HG02678 (cell line): ENCODE results near the gene WNT8A.

Experiments used
- ATAC-seq: cut with Tn5 transposase; IDR thresholded peaks from one replicate; pipeline ENCODE4 v1.9.1; 2021; ENCODE audit warnings: mild to moderate bottlenecking, moderate library complexity; ENCODE audit not compliant: unreplicated experiment

WNT8A gene

DNA sequence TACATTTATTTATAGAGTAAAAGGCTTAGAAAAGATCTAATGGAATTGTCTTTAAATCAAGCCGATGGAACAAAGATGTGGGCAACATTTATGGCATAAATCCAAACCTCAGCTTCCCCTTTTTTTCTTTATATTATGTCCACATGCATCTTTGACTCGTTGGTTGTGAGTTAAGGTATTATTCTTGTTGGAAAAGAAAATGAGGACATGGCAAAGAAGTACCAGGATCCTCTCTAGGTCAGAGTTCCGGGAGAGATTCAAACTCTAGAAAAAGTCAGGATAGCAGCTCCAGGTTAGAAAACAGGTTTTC is 55.9 kb downstream of the WNT8A start:
- ATAC-seq: no peak

DNA sequence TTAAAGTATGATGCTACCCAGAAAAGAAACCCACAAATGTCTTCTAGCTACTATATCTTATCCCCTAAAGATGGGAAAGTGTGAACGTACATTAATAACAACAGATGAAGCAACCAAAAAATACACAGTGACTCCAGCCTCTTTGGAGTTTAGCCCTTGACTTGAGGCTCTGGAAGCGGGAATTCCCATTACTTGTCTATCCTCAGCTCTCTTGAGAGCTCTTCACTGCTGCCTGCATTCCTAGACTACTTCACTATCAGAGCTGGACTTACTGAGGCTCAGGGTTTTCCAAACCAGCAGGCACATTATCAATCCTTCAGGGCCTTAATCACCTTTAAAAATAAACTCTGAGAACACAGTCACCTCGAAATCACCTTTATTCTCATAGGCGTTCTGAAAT is 56.4 kb downstream of the WNT8A start:
- ATAC-seq: no peak
